Ascending aorta (tissue), 2 donors: Measurements from ENCODE around the gene RBM33. TPM values are rescaled to one million over a fixed set of nuclear protein-coding genes. Genes with fewer than 3 reads are reported as not detected.

ENCODE experiments used
- DNase-seq, 2 donors: peaks; one replicate each; pipeline ENCODE4 v3.0.0-alpha.2; 2019; ENCODE audit warnings: low spot score in 2 of 2
- H3K27ac ChIP-seq, 2 donors: fragments of 200-600 bp; sonication (generic); one replicate each; pipeline ENCODE4 v1.5.1; 2016 to 2017; ENCODE audit warnings: mild to moderate bottlenecking in 1 of 2
- H3K27me3 ChIP-seq: fragments of 200-600 bp; sonication (generic); one replicate; pipeline ENCODE4 v1.5.1; 2017
- H3K36me3 ChIP-seq, 2 donors: fragments of 200-600 bp; sonication (generic); one replicate each; pipeline ENCODE4 v1.5.1; 2016
- H3K4me1 ChIP-seq, 2 donors: fragments of 200-600 bp; sonication (generic); one replicate each; pipeline ENCODE4 v1.5.1; 2016 to 2017; ENCODE audit warnings: mild to moderate bottlenecking in 1 of 2
- H3K4me3 ChIP-seq, 2 donors: fragments of 200-600 bp; sonication (generic); one replicate each; pipeline ENCODE4 v1.5.1; 2016 to 2017; ENCODE audit warnings: mild to moderate bottlenecking in 1 of 2
- H3K9me3 ChIP-seq, 2 donors: fragments of 200-600 bp; sonication (generic); one replicate each; pipeline ENCODE4 v1.5.1; 2016
- CTCF ChIP-seq, 3 experiments: fragments of 200-600 bp in 2 of 3; fragments of 450-650 bp in 1 of 3; sonication (generic) in 2 of 3; IDR thresholded peaks; one replicate each; pipeline ENCODE4 v1.5.1; 2016 to 2019; ENCODE audit warnings: antibody characterized with exemption in 3 of 3, mild to moderate bottlenecking in 1 of 3, moderate library complexity in 1 of 3
- intact Hi-C: fragments of 100-400 bp; cut with DNase I; formaldehyde crosslinking; loops from one replicate; pipeline ENCODE4 v1.15.1; 2023
- total RNA-seq: library from RNA; depleted of rRNA; stranded (reverse); fragments of >200 nt; gene quantifications from one replicate; pipeline ENCODE4 v1.1.0, GENCODE V29; 2016

Gene RBM33
- total RNA-seq, 1 donor from 2014 or later, result 44.2 TPM

- Histone ChIP-seq H3K27me3 (no peaks in the 10 kb centered on the region), H3K4me1 (no peaks in the 10 kb centered on the region), H3K27ac (no peak overlapping the region), H3K36me3 (peaks cover 46 to 82% of the 10 kb centered on the region in 2 donors), H3K9me3 (no peaks in the 10 kb centered on the region), H3K4me3 (no peak overlapping the region)
- intact Hi-C loops, result no loop called here
- no peak for TF ChIP-seq CTCF (IDR thresholded peaks at IDR 0.05)
- DNase-seq, result no peak
These were observed 65.6 kb downstream of the RBM33 start for GRCh38 chr7:155710031-155710430.

- no peaks in the 10 kb centered on the region for H3K4me1 ChIP-seq
- no peak overlapping the region for H3K27ac ChIP-seq
- H3K4me3 ChIP-seq, result no peak overlapping the region
- no peaks in the 10 kb centered on the region for H3K9me3 ChIP-seq
- H3K36me3 ChIP-seq, result peaks cover 46 to 84% of the 10 kb centered on the region in 2 donors
- TF ChIP-seq CTCF (IDR thresholded peaks at IDR 0.05), result no peak
- no peak for DNase-seq
- intact Hi-C loops, result no loop called here
- H3K27me3 ChIP-seq, result no peaks in the 10 kb centered on the region
These were observed 66.1 kb downstream of the RBM33 start for GRCh38 chr7:155710530-155710929.

- H3K27me3 ChIP-seq, result no peaks in the 10 kb centered on the region
- peaks cover 41 to 89% of the 10 kb centered on the region in 2 donors for H3K36me3 ChIP-seq
- TF ChIP-seq CTCF (IDR thresholded peaks at IDR 0.05), result no peak
- no peak for DNase-seq
- intact Hi-C loops, result no loop called here
- no peaks in the 10 kb centered on the region for H3K9me3 ChIP-seq
- no peak overlapping the region for H3K27ac ChIP-seq
- no peaks in the 10 kb centered on the region for H3K4me1 ChIP-seq
- H3K4me3 ChIP-seq, result no peak overlapping the region
These were observed 66.6 kb downstream of the RBM33 start for GRCh38 chr7:155711081-155711480.

- no peak overlapping the region for H3K27ac ChIP-seq
- H3K4me3 ChIP-seq, result no peak overlapping the region
- no peaks in the 10 kb centered on the region for H3K9me3 ChIP-seq
- peaks cover 22 to 84% of the 10 kb centered on the region in 2 donors for H3K36me3 ChIP-seq
- no peak for DNase-seq
- no peaks in the 10 kb centered on the region for H3K4me1 ChIP-seq
- no peaks in the 10 kb centered on the region for H3K27me3 ChIP-seq
- no peak for TF ChIP-seq CTCF (IDR thresholded peaks at IDR 0.05)
- intact Hi-C loops, result no loop called here
These were observed 68.9 kb downstream of the RBM33 start for GRCh38 chr7:155713384-155713783.

GRCh38 chr7:155714702-155715101 is 70.2 kb downstream of the RBM33 start:
- Histone ChIP-seq H3K27ac (no peak overlapping the region), H3K4me1 (no peaks in the 10 kb centered on the region), H3K27me3 (no peaks in the 10 kb centered on the region), H3K36me3 (peaks cover 12 to 74% of the 10 kb centered on the region in 2 donors), H3K4me3 (no peak overlapping the region), H3K9me3 (no peaks in the 10 kb centered on the region)
- no peak for TF ChIP-seq CTCF (IDR thresholded peaks at IDR 0.05)
- intact Hi-C loops, result no loop called here
- DNase-seq, result no peak
